HL-60/S4 treated with retinoic acid at 250 ng/mL for 4 days and 3 days (cell line): ENCODE results near the gene UBR2.
"Not testable (repeated sequence)": the region's sequence is repeated elsewhere in the genome, so short reads cannot be mapped to it uniquely, and the experiment has no call there.

ENCODE experiments used
- in situ Hi-C: fragments of 300-500 bp; cut with MboI; formaldehyde crosslinking; loops from 2 replicates; pipeline ENCODE4 v1.7.0; 2022; ENCODE audit warnings: low sequenced_read_pairs

UBR2 gene

DNA sequence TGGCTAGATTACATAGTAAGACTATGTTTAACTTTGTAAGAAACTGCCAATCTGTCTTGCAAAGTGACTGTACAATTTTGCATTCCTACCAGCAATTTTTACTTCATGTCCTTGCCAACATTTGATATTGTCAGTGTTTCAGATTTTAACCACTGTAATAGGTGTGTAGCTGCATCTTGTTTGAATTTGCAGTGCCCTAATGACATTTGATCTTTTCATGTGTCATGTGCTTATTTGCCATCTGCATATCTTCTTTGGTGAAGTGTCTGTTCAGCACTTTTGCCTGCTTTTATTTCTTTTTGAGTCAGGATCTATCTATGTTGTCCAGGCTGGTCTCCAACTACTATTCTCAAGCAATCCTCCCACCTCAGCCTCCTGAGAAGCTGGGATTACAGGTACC lies 161.0 kb downstream of the UBR2 start:
- in situ Hi-C loops: no loop called here

DNA sequence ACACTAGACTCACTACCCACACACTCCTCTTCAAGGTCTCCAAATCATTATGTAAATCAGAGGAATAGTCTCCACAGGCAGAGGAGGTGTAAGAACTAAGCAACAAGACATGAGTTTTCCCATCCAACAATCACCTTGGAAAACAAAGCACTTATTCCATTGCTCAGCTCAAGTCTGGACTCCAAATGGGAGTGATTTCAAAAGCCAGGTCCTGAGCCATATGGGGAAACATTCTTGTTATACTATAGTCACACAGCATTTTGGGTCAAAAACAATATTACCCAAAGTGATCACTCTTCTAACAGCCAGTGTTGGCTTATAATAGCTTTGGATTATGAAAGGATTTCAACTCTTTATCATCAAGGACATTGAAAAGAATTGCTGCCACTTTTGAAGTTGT lies 162.2 kb downstream of the UBR2 start:
- in situ Hi-C loops: no loop called here

DNA sequence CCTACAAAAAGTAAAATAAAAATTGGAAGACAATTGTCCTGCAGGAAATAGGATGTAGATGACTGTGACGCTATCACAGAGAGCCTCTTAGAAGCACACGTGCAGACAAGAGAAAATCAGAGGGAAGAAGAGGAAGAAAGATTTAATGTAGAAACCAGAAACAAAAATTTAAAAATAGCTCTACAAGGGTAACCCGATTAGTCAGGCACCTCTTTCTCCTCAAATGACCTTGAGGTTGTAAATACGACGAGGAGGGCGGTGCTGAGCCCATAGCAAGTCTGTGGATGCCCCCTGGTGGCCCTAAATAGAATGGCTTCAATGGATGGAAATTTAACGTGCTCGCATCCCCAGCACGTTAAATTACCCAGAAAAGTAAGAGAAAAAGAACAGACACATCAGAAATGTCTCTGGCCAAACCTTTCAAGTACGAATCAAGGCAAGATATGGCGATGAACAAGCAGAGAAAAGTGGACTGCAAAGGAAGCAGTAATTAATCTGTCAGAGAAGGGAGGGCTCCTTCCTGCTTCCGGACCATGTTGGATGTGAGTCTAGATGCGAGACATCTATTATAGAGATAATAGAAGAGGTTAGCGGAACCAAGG lies 162.8 kb downstream of the UBR2 start:
- in situ Hi-C loops: no loop called here

DNA sequence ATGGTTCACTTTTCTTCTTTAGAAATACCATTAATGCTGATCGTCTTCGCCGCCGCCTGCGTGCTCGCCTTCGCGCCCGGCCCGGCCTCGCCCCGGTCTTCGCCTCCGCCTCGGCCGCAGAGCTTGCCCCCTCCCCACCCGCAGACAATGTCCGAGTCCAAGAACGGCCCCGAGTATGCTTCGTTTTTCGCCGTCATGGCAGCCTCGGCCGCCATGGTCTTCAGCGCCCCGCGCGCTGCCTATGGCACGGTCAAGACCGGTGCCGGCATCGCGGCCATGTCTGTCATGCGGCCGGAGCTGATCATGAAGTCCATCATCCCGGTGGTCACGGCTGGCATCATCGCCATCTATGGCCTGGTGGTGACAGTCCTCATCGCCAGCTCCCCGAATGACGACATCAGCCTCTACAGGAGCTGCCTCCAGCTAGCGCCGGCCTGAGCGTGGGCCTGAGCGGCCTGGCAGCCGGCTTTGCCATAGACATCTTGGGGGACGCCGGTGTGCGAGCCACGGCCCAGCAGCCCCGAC lies 163.3 kb downstream of the UBR2 start:
- in situ Hi-C loops: no loop called here

DNA sequence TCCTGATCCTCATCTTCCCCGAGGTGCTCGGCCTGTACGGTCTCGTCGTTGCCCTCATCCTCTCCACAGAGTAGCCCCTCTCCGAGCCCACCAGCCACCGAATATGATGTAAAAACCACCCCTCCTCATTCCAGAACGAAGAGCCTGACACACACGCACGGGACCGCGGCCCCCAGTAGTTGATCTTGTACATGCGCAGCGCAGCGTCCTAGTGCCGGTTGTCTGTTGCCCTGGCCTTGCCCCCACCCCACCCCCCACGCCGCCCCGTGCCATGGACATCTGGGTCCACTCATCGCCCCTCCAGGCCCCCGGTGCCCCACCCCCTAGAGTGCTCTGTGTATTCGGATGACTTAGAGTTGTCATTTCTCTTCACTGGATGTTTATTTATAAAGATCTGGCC lies 163.8 kb downstream of the UBR2 start:
- in situ Hi-C loops: no loop called here

DNA sequence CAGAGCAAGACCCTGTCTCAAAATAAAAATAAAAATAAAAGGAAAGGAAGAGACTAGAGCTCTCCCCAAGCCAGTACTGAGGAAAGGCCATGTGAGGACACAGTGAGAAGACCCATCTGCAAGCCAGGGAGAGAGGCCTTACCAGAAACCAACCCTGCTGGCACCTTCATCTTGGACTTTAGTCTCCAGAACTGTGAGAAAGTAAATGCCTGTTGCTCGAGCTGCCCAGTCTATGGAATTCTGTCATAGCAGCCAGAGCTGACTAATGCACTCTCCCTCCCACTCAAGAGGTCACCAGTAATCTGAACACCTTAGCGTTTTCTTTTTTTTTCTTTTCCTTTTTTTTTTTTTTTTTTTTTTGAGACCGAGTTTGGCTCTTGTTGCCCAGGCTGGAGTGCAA lies 165.9 kb downstream of the UBR2 start:
- in situ Hi-C loops: no loop called here

DNA sequence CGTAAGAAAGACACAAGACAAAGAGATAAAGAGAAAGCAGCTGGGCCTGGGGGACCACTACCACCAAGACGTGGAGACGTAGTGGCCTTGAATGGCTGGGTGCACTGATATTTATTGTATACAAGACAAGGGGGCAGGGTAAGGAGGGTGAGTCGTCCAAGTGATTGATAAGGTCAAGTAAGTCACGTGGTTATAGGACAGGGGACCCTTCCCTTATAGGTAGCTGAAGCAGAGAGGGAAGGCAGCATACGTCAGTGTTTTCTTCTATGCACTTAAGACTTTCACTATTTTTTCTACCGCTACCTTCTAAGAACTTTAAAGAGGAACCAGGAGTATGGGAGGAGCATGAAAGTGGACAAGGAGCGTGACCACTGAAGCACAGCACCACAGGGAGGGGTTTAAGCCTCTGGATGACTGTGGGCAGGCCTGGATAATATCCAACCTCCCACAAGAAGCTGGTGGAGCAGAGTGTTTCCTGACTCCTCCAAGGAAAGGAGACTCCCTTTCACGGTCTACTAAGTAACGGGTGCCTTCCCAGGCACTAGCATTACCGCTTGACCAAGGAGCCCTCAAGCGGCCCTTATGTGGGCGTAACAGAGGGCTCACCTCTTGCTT lies 170.1 kb downstream of the UBR2 start:
- in situ Hi-C loops: not testable (repeated sequence)

DNA sequence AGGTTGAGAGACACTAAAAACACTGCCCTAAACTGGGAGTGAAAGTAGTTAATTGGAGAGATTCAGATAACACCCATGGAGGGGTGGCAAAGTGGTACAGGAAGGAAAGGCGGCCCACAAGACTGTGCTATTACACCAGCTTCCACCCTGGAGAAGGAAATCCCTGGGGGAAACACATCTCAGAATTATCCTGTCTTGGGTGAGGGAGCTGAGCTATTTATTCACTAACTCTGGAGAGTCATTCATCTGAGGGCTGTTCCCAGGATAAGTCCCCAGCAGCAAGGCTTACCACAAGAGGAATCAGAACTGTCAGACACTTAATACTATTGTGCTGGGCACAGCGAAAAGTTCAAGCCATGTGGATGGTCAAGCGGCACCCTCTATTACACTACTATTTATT lies 172.1 kb downstream of the UBR2 start:
- in situ Hi-C loops: no loop called here

DNA sequence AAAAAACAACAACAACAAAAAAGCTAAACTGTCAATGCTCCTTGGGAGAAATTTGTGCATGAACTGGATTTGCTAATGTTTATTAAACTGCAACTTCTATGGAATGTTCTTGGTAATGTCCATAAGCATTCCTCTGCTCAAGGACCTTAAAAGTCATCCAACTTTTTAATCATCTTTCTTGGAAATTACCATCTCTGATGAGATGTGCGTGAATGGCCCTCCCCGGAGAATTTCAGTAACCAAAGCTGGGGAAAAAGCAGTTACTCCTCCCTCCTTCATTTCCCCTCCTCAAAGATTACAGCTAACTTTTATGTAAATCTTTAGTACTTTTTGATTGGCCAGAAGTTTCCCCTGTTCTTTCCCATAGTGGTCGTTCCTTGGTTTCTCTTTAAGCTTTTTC lies 176.9 kb downstream of the UBR2 start:
- in situ Hi-C loops: no loop called here

DNA sequence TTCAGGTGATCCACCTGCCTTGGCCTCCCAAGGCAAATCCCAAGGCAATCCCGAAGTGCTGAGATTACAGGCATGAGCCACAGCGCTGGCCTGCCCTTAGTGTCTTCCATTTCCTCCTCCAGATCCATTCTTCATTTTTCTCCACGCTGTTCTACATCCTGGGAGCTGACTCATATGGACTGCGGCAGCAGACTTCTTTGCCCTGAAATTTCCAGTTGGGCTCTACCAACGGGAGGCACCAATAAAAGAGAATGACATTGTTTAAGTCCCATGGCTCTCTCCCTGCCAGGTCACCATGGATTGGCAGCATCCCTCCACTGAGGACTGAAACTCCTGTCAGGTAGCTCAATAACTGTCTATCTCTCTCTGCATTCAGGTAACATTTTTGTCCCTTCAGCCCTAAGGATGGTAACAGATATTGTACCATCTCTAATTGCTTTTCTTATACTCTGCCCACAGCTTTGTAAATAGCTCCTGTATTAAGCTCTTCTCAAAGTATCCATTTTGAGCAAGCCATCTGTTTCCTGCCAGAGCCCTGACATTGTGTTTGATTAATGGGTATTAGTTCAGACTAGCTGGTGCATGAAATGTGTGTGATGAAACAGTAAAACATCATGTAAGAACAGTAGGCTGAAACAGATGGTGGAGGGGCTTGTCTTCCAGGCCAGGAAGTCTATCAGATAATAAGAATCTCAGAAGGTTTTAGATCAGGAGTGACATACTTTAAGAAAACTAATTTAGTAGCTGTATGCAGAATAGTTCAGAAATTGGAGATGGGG lies 178.5 kb downstream of the UBR2 start:
- in situ Hi-C loops: no loop called here
